ENCODE data around the gene TRRAP.
"Not testable (repeated sequence)": the region's sequence is repeated elsewhere in the genome, so short reads cannot be mapped to it uniquely, and the experiment has no call there.

TRRAP gene

GRCh38 chr7:98866765-98867164 lies 11.6 kb upstream of the TRRAP start:
- DNase-seq = no peak

GRCh38 chr7:98868450-98868849 lies 9.9 kb upstream of the TRRAP start:
- DNase-seq = peak; percentile 15

GRCh38 chr7:98869027-98869596 lies 9.2 kb upstream of the TRRAP start:
- DNase-seq = no peak

- DNase-seq = no peak
These were observed 8.7 kb upstream of the TRRAP start, which contains the start of gene TMEM130 for GRCh38 chr7:98869597-98870120. Gene TMEM130, minus strand, starts transcription at chr7:98870014. Its CDS starts 153 bp downstream, at chr7:98869861.

- DNase-seq = peak; percentile 69
These were observed 8.1 kb upstream of the TRRAP start for GRCh38 chr7:98870121-98870651.

GRCh38 chr7:98870807-98871491 lies 7.4 kb upstream of the TRRAP start:
- DNase-seq = no peak

- DNase-seq = peak; percentile 76
These were observed 5.9 kb upstream of the TRRAP start for GRCh38 chr7:98872328-98872924.

GRCh38 chr7:98873610-98874009 lies 4.7 kb upstream of the TRRAP start:
- not testable (repeated sequence) for DNase-seq

- no peak for DNase-seq
These were observed 3.4 kb upstream of the TRRAP start for GRCh38 chr7:98874942-98875341.

GRCh38 chr7:98875501-98875900 lies 2.8 kb upstream of the TRRAP start:
- no peak for DNase-seq

- no peak for DNase-seq
These were observed 1.2 kb upstream of the TRRAP start for GRCh38 chr7:98877146-98877545.

GRCh38 chr7:98877692-98878364 lies 504 bp upstream of the TRRAP start:
- no peak for DNase-seq

- DNase-seq = peak; percentile 78
These were observed 1.1 kb downstream of the TRRAP start for GRCh38 chr7:98879198-98879978.

- no peak for DNase-seq
These were observed 1.6 kb downstream of the TRRAP start for GRCh38 chr7:98879979-98880315.

GRCh38 chr7:98880485-98880884 lies 2.2 kb downstream of the TRRAP start:
- DNase-seq = no peak

- no peak for DNase-seq
These were observed 3.4 kb downstream of the TRRAP start for GRCh38 chr7:98881561-98882315.

- no peak for DNase-seq
These were observed 6.1 kb downstream of the TRRAP start for GRCh38 chr7:98884416-98884815.

- DNase-seq = no peak
These were observed 8.7 kb downstream of the TRRAP start for GRCh38 chr7:98887038-98887437.

- DNase-seq = no peak
These were observed 14.3 kb downstream of the TRRAP start for GRCh38 chr7:98892609-98893008.

GRCh38 chr7:98899816-98900215 lies 21.5 kb downstream of the TRRAP start:
- DNase-seq = no peak

- no peak for DNase-seq
These were observed 22.5 kb downstream of the TRRAP start for GRCh38 chr7:98900815-98901214.

GRCh38 chr7:98902523-98902922 lies 24.2 kb downstream of the TRRAP start:
- no peak for DNase-seq

Measured in hematopoietic multipotent progenitor cell treated with erythropoietin and hydrocortisone succinate and interleukin-3 and kit ligand, for 4 days (in vitro differentiated cells).